GM21381 (cell line): Measurements from ENCODE around the gene UPK1B.

Experiments used
- ATAC-seq: cut with Tn5 transposase; IDR thresholded peaks from one replicate; pipeline ENCODE4 v1.9.1; 2021; ENCODE audit warnings: mild to moderate bottlenecking, moderate library complexity; ENCODE audit not compliant: unreplicated experiment

Gene UPK1B

GRCh38 chr3:119245778-119246177 lies 72.4 kb downstream of the UPK1B start:
- ATAC-seq: no peak
